ES-I3 (cell line): ENCODE results near the gene FILIP1L.

Experiments
- H3K36me3 ChIP-seq: 2 replicates; pipeline ENCODE4 v1.6.1; 2013; ENCODE audit warnings: mild to moderate bottlenecking, low read length, control low read depth, moderate library complexity; ENCODE audit not compliant: insufficient read depth
- H3K4me1 ChIP-seq: 2 replicates; pipeline ENCODE4 v1.6.1; 2013; ENCODE audit warnings: mild to moderate bottlenecking, control low read depth, low read length; ENCODE audit not compliant: insufficient read depth
- H3K9ac ChIP-seq: 2 replicates; pipeline ENCODE4 v1.6.1; 2013; ENCODE audit warnings: low read depth, mild to moderate bottlenecking, low read length, moderate library complexity
- H3K9me3 ChIP-seq: 2 replicates; pipeline ENCODE4 v1.6.1; 2013; ENCODE audit warnings: mild to moderate bottlenecking, low read length, moderate library complexity; ENCODE audit not compliant: control insufficient read depth, insufficient read depth

FILIP1L gene

DNA sequence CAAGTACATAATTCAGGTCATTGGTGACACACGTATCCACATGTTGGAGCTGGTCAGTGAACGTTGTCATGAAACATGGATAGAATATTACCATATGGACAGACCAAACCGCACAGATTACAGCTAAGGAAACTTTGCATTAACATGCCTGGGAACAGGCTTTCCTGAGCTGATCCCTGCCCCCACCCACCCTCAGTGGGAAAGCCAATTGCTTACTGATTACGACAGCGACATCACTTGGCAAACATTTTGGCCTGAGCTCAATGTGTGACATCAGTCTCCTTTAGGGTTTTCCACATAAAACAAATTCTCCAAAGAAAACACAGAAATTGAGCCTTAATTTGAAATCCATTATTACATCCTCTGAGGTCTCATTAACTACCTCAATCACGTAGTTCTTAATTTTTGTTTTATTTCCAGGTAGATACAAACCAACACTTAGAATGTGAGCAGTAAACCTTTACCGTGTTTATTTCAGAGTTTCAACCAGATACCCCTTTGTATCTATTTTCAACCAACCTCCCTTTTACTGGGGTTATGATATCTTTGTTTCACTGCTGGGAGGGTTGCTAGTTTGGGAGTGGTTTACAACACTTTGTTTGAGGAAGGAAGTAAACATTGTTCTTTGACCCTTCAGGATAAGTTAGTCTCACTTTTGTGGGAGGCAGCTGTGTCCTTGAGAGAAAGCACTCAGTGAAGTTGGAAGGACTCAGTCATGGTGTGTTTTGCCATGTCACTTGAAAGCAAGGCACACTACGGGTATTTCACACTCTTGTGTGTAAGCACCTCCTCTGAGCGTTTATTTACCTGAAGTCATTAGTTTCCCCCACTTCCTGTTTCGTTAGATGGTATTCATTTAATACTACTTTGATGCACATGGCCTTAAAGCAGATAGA lies 193.6 kb downstream of the FILIP1L start:
- Histone ChIP-seq H3K4me1 (peaks cover 28% of the 10 kb centered on the region), H3K9ac (no peak overlapping the region), H3K9me3 (no peaks in the 10 kb centered on the region), H3K36me3 (no peaks in the 10 kb centered on the region; the same call in 1 of the 2 replicates)

DNA sequence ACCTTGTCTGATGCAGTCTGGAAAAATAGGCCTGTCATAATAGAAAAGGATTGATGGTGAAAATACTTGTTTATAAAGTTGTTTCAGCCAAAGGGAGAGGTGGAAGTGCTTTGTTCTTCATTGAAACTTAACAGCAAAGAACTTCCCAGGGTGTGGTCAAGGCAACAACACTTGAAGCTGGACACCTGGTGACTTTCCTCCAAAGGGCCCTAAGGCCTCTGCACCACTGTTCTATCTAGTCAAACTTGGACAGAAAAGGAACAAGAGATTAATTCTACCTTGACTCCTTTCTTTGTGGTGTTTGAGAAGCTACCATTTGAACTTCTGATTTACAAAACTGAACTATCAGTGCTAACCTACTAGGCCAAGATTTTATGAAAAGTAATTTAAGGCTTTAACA lies 194.6 kb downstream of the FILIP1L start:
- no peaks in the 10 kb centered on the region for H3K9me3 ChIP-seq
- H3K9ac ChIP-seq = no peak overlapping the region
- H3K4me1 ChIP-seq = peaks cover 21% of the 10 kb centered on the region
- H3K36me3 ChIP-seq = no peaks in the 10 kb centered on the region

DNA sequence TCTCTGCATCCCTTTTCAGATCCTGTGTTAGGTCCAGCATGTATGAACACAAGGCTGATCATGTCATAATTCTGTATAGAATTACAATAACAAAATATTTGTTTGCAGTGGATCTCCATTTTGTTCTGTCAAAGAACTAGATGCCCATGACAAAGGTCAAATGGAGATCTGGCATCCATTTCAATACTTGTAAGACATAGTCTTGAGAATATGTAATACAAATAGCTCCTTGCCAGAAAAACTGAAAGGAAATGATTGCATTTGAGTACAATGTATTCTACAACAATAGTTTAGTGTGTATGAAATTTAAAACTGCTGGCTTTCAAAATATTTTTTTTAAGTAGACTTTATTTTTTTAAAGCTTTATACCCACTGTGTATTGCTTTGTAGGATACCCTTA lies 195.6 kb downstream of the FILIP1L start:
- Histone ChIP-seq H3K36me3 (no peaks in the 10 kb centered on the region), H3K9me3 (no peaks in the 10 kb centered on the region), H3K4me1 (peaks cover 21% of the 10 kb centered on the region), H3K9ac (no peak overlapping the region)

GRCh38 chr3:99915906-99916432 lies 198.3 kb downstream of the FILIP1L start:
- Histone ChIP-seq H3K4me1 (peaks cover 16% of the 10 kb centered on the region), H3K9me3 (no peaks in the 10 kb centered on the region), H3K36me3 (no peaks in the 10 kb centered on the region)

GRCh38 chr3:99911433-99911832 lies 202.9 kb downstream of the FILIP1L start:
- peaks cover 14% of the 10 kb centered on the region; the same call in 1 of the 2 replicates for H3K4me1 ChIP-seq
- H3K9ac ChIP-seq = no peak overlapping the region
- H3K36me3 ChIP-seq = no peaks in the 10 kb centered on the region

More at GRCh38 chr3:99915906-99916432, 198.3 kb downstream of the FILIP1L start:
- H3K9ac ChIP-seq = no peak overlapping the region

DNA sequence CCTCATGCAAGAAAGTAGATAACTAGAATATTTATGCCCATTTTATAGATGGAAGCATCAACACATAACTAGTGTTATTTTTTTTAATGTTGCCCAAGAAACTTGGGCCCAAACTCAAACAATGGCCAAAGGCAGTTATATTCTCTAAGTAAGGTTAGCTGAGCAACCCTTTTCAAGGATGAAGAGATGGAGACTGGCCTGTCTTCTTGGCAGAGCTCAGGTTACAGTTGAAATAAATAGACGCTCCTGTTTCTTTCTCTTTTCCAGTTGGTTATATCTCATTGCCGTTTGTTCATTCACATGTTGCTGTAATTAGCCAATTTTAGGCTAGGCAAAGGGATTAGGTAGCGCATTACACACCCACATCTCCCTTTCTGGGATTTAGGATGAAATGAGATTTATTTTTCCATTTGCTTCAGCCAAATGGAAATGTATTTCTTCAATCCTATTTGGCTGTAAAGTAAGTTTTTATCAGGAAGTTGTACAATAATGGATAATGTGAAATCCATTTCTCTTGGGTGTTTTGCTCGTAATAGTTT lies 203.5 kb downstream of the FILIP1L start:
- no peaks in the 10 kb centered on the region for H3K9me3 ChIP-seq
- H3K36me3 ChIP-seq = no peaks in the 10 kb centered on the region
- no peak overlapping the region for H3K9ac ChIP-seq
- peaks cover 14% of the 10 kb centered on the region; the same call in 1 of the 2 replicates for H3K4me1 ChIP-seq

More at GRCh38 chr3:99911433-99911832, 202.9 kb downstream of the FILIP1L start:
- no peaks in the 10 kb centered on the region for H3K9me3 ChIP-seq

DNA sequence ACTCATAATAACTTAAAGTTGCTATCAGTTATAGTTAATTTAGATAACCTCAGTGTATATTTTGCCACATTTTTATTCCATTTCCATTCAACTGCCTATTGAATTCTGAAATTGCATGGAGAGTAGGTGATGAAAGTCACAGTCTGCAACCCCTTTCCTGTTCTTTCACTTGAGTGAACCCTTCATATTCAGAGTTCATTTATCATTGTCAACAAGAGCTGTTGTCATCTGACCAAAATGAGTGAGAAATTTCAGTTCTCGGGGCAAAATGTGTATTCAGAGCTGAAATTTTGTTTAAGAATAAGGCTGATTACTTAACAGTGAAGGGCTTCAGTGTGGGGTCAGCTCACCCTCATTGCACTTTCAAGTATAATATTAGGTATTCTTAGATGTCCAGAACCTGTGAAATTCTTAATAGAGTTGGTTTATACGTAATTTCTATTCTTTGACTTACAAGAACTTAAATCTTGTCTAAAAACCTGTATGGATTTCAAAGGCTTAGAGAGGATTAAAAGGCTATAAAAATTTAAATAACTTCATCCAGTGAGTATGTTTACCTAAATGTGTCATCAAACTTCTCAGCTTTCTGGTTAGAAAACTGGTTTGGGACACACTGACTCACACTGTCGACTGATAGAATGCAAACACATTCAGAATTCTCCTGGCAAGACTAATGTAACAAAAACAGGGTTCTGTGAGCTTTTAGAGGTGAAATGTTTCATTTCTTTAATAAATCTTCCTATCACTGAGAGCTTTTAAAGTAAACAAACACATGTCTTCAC lies 204.4 kb downstream of the FILIP1L start:
- H3K9me3 ChIP-seq = no peaks in the 10 kb centered on the region
- H3K4me1 ChIP-seq = peaks cover 14% of the 10 kb centered on the region; the same call in 1 of the 2 replicates
- H3K36me3 ChIP-seq = no peaks in the 10 kb centered on the region
- no peak overlapping the region for H3K9ac ChIP-seq

DNA sequence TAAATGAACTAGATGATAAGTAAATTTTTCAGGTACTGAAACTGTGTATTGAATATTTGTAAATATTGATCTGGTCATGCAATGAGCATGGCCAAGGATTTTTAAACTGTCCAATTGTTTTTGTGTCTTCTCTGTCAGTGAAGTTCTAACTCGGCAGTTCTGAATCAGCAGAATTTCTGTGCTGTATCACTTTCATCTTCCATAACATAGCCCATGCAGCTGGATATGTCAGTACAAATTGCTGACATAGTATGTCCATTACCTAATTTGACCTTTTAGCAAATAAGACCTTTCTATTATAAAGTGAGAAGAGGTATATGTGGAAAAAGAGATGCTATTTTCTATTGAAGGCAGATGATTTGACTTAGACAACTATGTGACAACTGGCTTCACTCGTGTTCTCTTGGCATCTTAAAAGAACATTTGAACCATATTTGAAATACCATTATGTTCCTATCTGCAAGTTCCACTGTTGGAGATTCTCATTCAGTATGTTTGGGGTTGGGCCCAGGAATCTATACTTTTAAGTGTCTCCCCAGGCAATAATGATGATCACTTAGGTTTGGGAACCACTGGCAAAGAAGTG lies 206.2 kb downstream of the FILIP1L start:
- no peaks in the 10 kb centered on the region for H3K9me3 ChIP-seq
- H3K36me3 ChIP-seq = no peaks in the 10 kb centered on the region
- H3K4me1 ChIP-seq = peaks cover 14% of the 10 kb centered on the region; the same call in 1 of the 2 replicates
- no peak overlapping the region for H3K9ac ChIP-seq

DNA sequence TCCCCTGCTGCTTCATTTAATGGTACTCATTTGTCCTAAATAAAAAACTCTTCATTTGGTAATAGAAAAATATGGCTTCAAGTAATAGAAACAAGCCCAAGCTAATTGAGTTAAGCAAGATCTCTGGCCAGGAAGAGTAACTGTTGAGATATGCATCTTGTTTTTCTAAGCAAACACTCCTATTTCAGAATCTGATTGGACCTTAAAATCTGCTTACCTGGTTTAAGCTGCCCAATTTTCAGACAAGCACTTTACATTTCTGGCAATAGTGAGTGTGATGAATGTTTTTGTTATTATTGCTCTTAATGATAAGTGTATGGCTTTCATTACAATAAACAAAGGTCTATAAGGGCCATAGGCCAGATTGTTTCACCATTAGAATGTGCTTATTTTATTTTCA lies 210.4 kb downstream of the FILIP1L start:
- Histone ChIP-seq H3K4me1 (peaks cover 13% of the 10 kb centered on the region), H3K9me3 (no peaks in the 10 kb centered on the region), H3K9ac (no peak overlapping the region), H3K36me3 (no peaks in the 10 kb centered on the region)

GRCh38 chr3:99902091-99902490 lies 212.2 kb downstream of the FILIP1L start:
- Histone ChIP-seq H3K4me1 (peaks cover 13% of the 10 kb centered on the region), H3K9ac (no peak overlapping the region), H3K36me3 (no peaks in the 10 kb centered on the region), H3K9me3 (no peaks in the 10 kb centered on the region)

GRCh38 chr3:99901200-99901926 lies 212.9 kb downstream of the FILIP1L start:
- Histone ChIP-seq H3K9me3 (no peaks in the 10 kb centered on the region), H3K4me1 (peaks cover 14% of the 10 kb centered on the region)

GRCh38 chr3:99900248-99900647 lies 214.1 kb downstream of the FILIP1L start:
- Histone ChIP-seq H3K9ac (no peak overlapping the region), H3K4me1 (peaks cover 25% of the 10 kb centered on the region), H3K36me3 (no peaks in the 10 kb centered on the region), H3K9me3 (no peaks in the 10 kb centered on the region)

More at GRCh38 chr3:99901200-99901926, 212.9 kb downstream of the FILIP1L start:
- H3K9ac ChIP-seq = no peak overlapping the region
- H3K36me3 ChIP-seq = no peaks in the 10 kb centered on the region

- Histone ChIP-seq H3K36me3 (no peaks in the 10 kb centered on the region), H3K4me1 (peaks cover 27% of the 10 kb centered on the region), H3K9ac (no peak overlapping the region), H3K9me3 (no peaks in the 10 kb centered on the region)
Observed at GRCh38 chr3:99899603-99900002, 214.7 kb downstream of the FILIP1L start.
